HG02623 (cell line): ENCODE measurements around the gene CMTM4.
"Not testable (repeated sequence)": the region's sequence is repeated elsewhere in the genome, so short reads cannot be mapped to it uniquely, and the experiment has no call there.

Source experiments
- ATAC-seq: cut with Tn5 transposase; IDR thresholded peaks from one replicate; pipeline ENCODE4 v1.9.1; 2021; ENCODE audit warnings: moderate library complexity; ENCODE audit not compliant: unreplicated experiment

CMTM4 gene

DNA sequence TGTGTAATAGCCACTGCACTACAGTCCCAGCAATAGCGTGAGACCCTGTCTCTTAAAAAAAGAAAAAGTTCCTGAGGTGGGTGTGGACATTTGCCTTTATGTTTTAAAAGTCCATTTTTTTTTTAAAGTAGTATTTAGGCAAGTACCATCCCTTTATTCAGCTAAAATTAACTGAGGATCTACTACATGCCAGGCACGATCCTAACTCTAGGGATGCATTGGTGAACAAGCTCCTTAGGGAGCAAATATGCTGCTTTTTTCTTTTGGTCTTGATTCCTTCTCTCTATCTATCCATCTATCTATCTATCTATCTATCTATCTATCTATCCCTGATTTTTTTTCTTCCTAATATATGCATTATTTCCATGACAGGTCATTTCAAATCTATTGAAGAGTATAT lies 47.4 kb downstream of the CMTM4 start:
- no peak for ATAC-seq

DNA sequence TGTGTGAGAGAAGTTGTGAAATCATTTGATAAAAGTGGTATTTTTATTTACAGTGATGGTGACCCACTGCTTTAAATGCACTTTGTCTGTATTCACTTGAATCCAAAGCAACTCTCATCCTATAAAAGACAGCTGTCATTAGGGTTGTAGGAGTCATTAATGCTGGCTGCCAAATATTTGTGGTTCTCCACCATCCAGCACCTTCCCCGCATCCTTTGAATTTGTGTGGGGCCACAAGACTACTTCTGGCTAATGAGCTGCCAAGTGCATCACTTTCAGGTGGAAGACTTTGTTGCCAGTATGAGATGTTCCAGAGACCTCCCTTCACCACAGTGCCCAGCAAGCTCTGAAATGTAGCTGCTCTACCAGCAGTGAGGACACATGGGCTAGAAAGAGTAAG lies 48.7 kb downstream of the CMTM4 start:
- ATAC-seq: no peak

- ATAC-seq: no peak
Observed at GRCh38 chr16:66641387-66641786, 55.2 kb downstream of the CMTM4 start.

- ATAC-seq: no peak
Observed at GRCh38 chr16:66640724-66641314, 55.7 kb downstream of the CMTM4 start.

GRCh38 chr16:66639091-66639885 lies 57.3 kb downstream of the CMTM4 start:
- no peak for ATAC-seq

DNA sequence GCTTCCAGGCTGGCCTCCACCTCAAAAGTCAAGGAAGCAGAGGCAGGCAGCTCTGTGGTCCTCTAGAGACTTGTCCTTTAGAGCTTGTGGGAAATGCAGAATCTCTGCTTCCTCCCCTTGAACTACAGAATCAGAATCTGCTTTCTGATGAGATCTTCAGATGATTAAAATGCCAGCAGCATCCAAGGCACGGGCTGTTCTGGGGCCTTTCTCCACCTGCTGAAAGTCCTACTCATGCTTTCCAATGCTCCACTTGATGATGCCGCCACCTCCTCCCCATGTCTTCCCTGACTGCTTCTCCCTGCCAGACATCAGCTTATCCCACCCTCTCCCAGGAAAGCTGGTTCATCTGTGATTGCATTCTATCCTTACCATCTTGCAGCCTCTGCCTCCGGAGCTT lies 58.7 kb downstream of the CMTM4 start:
- no peak for ATAC-seq

GRCh38 chr16:66636199-66636598 lies 60.3 kb downstream of the CMTM4 start:
- no peak for ATAC-seq

GRCh38 chr16:66635406-66635805 lies 61.1 kb downstream of the CMTM4 start:
- ATAC-seq: no peak

GRCh38 chr16:66634527-66635196 lies 61.9 kb downstream of the CMTM4 start:
- no peak for ATAC-seq

- not testable (repeated sequence) for ATAC-seq
Observed at GRCh38 chr16:66631558-66631957, 65.0 kb downstream of the CMTM4 start.

- ATAC-seq: not testable (repeated sequence)
Observed at GRCh38 chr16:66630561-66631260, 65.8 kb downstream of the CMTM4 start.

- ATAC-seq: no peak
Observed at GRCh38 chr16:66629856-66630255, 66.7 kb downstream of the CMTM4 start.

GRCh38 chr16:66627611-66628378 lies 68.7 kb downstream of the CMTM4 start:
- ATAC-seq: not testable (repeated sequence)

DNA sequence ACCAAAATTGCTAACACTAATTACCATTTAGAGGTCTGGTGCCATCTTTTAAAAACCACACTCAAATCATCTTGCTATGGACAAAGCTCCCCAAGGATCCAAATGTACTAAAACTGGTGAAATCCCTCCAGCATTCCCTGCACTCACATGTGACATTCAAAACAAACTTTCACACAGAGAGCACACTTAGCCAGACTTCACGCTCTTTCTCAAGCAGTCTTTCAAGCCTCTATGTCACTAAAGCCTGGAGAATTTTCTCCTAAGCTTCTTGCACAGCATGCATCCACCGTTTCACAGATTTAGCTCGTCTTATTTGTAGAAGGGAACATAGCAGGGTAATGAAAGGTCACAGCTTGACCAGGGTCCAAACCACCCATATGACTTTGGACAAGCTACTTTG lies 72.8 kb downstream of the CMTM4 start:
- ATAC-seq: no peak

DNA sequence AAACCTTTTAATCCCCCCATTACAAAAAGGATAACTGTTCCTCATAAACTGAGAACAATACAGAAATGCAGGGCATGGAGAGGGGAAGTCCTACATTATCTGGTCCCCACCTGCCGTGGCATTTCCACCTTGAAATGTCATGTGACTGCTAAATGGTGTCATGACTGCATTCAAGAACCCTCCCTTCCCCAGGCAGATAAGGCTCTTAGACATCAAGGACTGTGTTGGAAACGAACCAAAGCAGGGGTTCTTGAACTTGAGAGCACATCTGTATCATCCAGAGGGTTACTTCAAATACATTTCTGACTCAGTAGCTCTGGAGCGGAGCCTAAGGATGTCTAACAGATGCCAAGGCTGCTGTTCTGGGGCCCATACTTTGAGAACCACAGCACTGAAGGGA lies 73.7 kb downstream of the CMTM4 start:
- ATAC-seq: no peak

- ATAC-seq: no peak
Observed at GRCh38 chr16:66621973-66622372, 74.6 kb downstream of the CMTM4 start.

- ATAC-seq: no peak
Observed at GRCh38 chr16:66620429-66620795, 76.1 kb downstream of the CMTM4 start.

GRCh38 chr16:66619534-66620428 lies 76.8 kb downstream of the CMTM4 start:
- ATAC-seq: no peak

GRCh38 chr16:66618588-66619375 lies 77.8 kb downstream of the CMTM4 start:
- ATAC-seq: no peak
